ENCODE results near the gene RAB20. TPM values are rescaled to one million over a fixed set of nuclear protein-coding genes. Genes with fewer than 3 reads are reported as not detected.

RAB20 gene
- total RNA-seq, 1 donor from 2014 or later, result 7.8 TPM

DNA sequence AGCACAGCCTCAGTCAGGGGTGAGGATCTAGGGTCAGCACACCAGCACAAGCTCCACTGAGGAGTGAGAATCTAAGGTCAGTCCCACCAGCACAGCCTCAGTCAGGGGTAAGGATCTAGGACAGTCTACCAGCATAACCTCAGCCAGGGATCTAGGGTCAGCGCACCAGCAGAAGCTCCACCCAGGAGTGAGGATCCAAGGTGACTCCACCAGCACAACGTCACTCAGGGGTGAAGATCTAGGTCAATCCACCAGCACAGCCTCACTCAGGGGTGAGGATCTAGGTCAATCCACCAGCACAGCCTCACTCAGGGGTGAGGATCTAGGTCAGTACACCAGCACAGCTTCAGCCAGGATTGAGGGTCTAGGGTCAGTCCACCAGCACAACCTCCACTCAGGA is 64.5 kb downstream of the RAB20 start:
- DNase-seq (ENCODE audit: low spot score), result no peak
- peaks cover 72% of the 10 kb centered on the region for H3K36me3 Mint-ChIP-seq (ENCODE audit: low read depth)
- TF ChIP-seq, protein P1, sequence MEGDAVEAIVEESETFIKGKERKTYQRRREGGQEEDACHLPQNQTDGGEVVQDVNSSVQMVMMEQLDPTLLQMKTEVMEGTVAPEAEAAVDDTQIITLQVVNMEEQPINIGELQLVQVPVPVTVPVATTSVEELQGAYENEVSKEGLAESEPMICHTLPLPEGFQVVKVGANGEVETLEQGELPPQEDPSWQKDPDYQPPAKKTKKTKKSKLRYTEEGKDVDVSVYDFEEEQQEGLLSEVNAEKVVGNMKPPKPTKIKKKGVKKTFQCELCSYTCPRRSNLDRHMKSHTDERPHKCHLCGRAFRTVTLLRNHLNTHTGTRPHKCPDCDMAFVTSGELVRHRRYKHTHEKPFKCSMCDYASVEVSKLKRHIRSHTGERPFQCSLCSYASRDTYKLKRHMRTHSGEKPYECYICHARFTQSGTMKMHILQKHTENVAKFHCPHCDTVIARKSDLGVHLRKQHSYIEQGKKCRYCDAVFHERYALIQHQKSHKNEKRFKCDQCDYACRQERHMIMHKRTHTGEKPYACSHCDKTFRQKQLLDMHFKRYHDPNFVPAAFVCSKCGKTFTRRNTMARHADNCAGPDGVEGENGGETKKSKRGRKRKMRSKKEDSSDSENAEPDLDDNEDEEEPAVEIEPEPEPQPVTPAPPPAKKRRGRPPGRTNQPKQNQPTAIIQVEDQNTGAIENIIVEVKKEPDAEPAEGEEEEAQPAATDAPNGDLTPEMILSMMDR (IDR thresholded peaks at IDR 0.05), result no peak
- no peaks in the 10 kb centered on the region for H3K27me3 Mint-ChIP-seq (ENCODE audit: low read depth)
- no peak overlapping the region for H3K4me3 Mint-ChIP-seq (ENCODE audit: unreplicated experiment)
- H3K4me1 Mint-ChIP-seq (ENCODE audit: low read depth), result peaks cover 39% of the 10 kb centered on the region
- peak overlapping the region; percentile 51 for H3K27ac Mint-ChIP-seq (ENCODE audit: unreplicated experiment)
- no peaks in the 10 kb centered on the region for H3K9me3 Mint-ChIP-seq (ENCODE audit: low read depth)

DNA sequence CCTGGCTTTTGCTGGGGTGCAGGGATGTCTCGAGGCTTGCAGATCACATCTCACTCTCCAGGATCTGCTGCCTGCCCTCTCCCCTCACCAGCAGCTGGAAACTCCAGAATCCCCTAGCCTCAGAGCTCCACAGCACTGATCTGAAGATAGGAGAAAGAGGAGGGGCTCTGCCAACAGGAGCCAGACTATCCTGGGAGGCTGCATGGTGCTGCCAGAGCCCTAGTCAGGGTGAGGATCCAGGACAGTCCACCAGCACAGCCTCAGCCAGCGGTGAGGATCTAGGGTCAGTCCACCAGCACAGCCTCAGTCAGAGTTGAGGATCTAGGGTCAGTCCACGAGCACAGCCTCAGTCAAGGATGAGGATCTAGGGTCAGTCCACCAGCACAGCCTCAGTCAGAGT is 65.2 kb downstream of the RAB20 start:
- Mint-ChIP-seq H3K27me3 (ENCODE audit: low read depth) (no peaks in the 10 kb centered on the region), H3K36me3 (ENCODE audit: low read depth) (peaks cover 69% of the 10 kb centered on the region)
- TF ChIP-seq, protein P1 (IDR thresholded peaks at IDR 0.05), result no peak

DNA sequence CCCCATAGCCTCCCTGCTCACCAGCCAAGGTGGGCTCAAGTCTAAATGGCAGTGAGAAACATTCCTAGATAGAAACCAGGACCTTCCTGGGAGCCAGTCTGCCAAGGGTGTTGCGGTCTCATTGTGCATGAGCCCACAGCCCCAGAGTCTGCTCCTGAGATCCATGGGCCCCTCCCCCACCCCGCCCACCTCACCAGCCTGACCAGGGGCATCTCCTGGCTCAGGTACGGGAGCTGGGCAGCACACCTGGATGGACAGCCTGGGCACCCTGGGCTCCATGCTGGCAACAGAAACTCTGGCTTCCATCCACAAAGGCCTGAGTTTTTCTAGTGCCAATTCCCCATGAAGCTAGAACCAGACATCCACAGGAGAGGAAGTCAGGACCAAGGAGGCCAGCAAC is 65.6 kb downstream of the RAB20 start:
- Mint-ChIP-seq H3K27me3 (ENCODE audit: low read depth) (no peaks in the 10 kb centered on the region), H3K36me3 (ENCODE audit: low read depth) (peaks cover 69% of the 10 kb centered on the region), H3K4me1 (ENCODE audit: low read depth) (peaks cover 39% of the 10 kb centered on the region), H3K4me3 (ENCODE audit: unreplicated experiment) (no peak overlapping the region), H3K27ac (ENCODE audit: unreplicated experiment) (peak overlapping the region; percentile 22), H3K9me3 (ENCODE audit: low read depth) (no peaks in the 10 kb centered on the region)
- TF ChIP-seq, protein P1 (IDR thresholded peaks at IDR 0.05), result no peak
- DNase-seq (ENCODE audit: low spot score), result no peak

More for the DNA sequence above, 65.2 kb downstream of the RAB20 start:
- Mint-ChIP-seq H3K27ac (ENCODE audit: unreplicated experiment) (peak overlapping the region; percentile 22), H3K9me3 (ENCODE audit: low read depth) (no peaks in the 10 kb centered on the region), H3K4me3 (ENCODE audit: unreplicated experiment) (no peak overlapping the region), H3K4me1 (ENCODE audit: low read depth) (peaks cover 39% of the 10 kb centered on the region)
- DNase-seq (ENCODE audit: low spot score), result no peak

DNA sequence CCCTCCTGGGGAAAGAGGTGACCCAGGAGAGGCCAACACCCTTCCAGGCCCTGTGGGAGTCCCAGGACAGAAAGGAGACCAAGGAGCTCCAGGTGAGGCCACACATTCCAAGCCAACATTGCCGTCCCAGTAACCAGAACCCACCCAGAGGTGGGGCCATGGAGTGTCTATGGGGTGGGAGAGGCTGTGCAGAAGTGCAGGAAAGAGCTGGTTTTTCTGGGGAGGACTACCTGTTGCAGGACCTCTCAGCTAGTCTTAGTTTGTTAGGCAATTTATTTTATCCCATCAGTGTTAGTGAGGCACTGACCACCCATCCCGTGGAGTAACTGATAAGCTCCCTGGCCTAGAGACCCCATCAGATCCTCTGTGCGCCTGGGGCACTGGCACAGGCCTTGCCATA is 66.1 kb downstream of the RAB20 start:
- no peaks in the 10 kb centered on the region for H3K9me3 Mint-ChIP-seq (ENCODE audit: low read depth)
- no peaks in the 10 kb centered on the region for H3K27me3 Mint-ChIP-seq (ENCODE audit: low read depth)
- peaks cover 71% of the 10 kb centered on the region for H3K36me3 Mint-ChIP-seq (ENCODE audit: low read depth)
- peaks cover 39% of the 10 kb centered on the region for H3K4me1 Mint-ChIP-seq (ENCODE audit: low read depth)
- TF ChIP-seq, protein P1 (IDR thresholded peaks at IDR 0.05), result no peak
- H3K4me3 Mint-ChIP-seq (ENCODE audit: unreplicated experiment), result no peak overlapping the region
- no peak for DNase-seq (ENCODE audit: low spot score)
- H3K27ac Mint-ChIP-seq (ENCODE audit: unreplicated experiment), result no peak overlapping the region

DNA sequence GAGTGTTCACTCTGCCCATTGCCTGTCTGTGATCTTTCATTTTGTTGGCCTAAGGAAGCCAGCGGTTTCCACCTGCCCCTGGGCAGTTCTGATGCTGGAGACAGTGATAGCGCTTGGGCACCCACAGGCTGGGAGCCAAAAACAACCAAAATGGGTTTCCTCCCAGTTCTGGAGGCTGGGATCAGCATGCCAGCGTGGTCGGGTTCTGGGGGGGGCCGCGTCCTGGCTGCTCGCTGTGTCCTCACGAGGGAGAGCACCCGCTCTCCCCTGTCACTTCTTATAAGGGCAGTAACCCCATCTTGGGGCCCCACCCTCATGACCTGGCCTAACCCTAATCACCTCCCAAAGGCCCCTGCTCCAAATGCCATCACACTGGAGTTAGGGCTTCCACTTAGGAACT is 67.9 kb downstream of the RAB20 start:
- no peak overlapping the region for H3K4me3 Mint-ChIP-seq (ENCODE audit: unreplicated experiment)
- peak overlapping the region; percentile 70 for H3K27ac Mint-ChIP-seq (ENCODE audit: unreplicated experiment)
- TF ChIP-seq, protein P1 (IDR thresholded peaks at IDR 0.05), result no peak
- H3K4me1 Mint-ChIP-seq (ENCODE audit: low read depth), result peaks cover 22% of the 10 kb centered on the region
- peaks cover 68% of the 10 kb centered on the region for H3K36me3 Mint-ChIP-seq (ENCODE audit: low read depth)
- H3K27me3 Mint-ChIP-seq (ENCODE audit: low read depth), result no peaks in the 10 kb centered on the region
- no peak for DNase-seq (ENCODE audit: low spot score)
- H3K9me3 Mint-ChIP-seq (ENCODE audit: low read depth), result no peaks in the 10 kb centered on the region

Data from chondrocyte (in vitro differentiated cells).